ACC112 (cell line): ENCODE measurements around the gene HIVEP3.

Experiments used
- H2AFZ ChIP-seq: fragments of 200-600 bp; sonication (generic); one replicate; pipeline ENCODE4 v1.6.0; 2017; ENCODE audit warnings: antibody characterized with exemption, low read length; ENCODE audit not compliant: unreplicated experiment
- H3K27ac ChIP-seq: fragments of 200-600 bp; sonication (generic); 2 replicates; pipeline ENCODE4 v1.5.1; 2014; ENCODE audit warnings: low read depth, mild to moderate bottlenecking, antibody characterized with exemption, low read length, moderate library complexity
- H3K27me3 ChIP-seq: fragments of 200-600 bp; sonication (generic); 2 replicates; pipeline ENCODE4 v1.6.1; 2014; ENCODE audit warnings: mild to moderate bottlenecking, antibody characterized with exemption, low read length, moderate library complexity, mixed read lengths; ENCODE audit not compliant: insufficient read depth
- H3K36me3 ChIP-seq: fragments of 200-600 bp; sonication (generic); 2 replicates; pipeline ENCODE4 v1.6.1; 2016; ENCODE audit warnings: mild to moderate bottlenecking, antibody characterized with exemption, low read length, moderate library complexity, mixed read lengths; ENCODE audit not compliant: insufficient read depth
- H3K4me1 ChIP-seq: fragments of 200-600 bp; sonication (generic); one replicate; pipeline ENCODE4 v1.6.1; 2016; ENCODE audit warnings: low read length, mixed read lengths; ENCODE audit not compliant: insufficient read depth, unreplicated experiment, control insufficient read depth
- H3K4me3 ChIP-seq: fragments of 200-600 bp; sonication (generic); 2 replicates; pipeline ENCODE4 v1.5.1; 2014; ENCODE audit warnings: mild to moderate bottlenecking, low read depth, low read length
- H3K79me2 ChIP-seq: fragments of 200-600 bp; sonication (generic); one replicate; pipeline ENCODE4 v1.6.0; 2016; ENCODE audit warnings: low read length; ENCODE audit not compliant: control insufficient read depth, unreplicated experiment, insufficient read depth

HIVEP3 gene

DNA sequence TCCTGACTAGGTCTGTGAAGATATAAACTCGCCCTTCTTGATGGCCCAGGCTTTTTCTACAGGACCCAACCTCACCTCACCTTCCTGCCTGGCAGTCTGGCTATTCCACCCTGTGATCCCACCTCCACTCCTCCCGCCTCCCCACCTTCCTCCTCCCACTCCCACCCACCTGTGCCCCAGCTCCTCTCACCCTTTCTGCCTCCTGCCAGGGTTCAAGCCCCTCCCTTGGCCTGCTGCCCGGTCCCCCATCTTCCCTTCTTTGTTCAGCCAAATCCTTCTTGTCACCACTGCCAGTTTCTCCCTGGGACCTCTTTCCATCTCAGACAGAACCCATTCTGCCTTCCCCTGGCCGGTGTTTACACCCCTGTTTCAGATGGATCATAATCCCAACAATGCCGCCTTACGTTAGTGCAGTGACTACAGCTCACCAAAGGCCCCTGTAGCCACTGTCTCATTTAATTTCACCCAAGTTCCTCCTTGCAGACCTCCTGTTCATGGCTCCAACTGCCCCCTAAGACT, 306.7 kb downstream of the HIVEP3 start:
- Histone ChIP-seq H2AFZ (no peak overlapping the region), H3K36me3 (no peaks in the 10 kb centered on the region), H3K27ac (no peak overlapping the region), H3K27me3 (no peaks in the 10 kb centered on the region), H3K79me2 (no peaks in the 10 kb centered on the region), H3K4me1 (peaks cover 4% of the 10 kb centered on the region), H3K4me3 (no peak overlapping the region)

DNA sequence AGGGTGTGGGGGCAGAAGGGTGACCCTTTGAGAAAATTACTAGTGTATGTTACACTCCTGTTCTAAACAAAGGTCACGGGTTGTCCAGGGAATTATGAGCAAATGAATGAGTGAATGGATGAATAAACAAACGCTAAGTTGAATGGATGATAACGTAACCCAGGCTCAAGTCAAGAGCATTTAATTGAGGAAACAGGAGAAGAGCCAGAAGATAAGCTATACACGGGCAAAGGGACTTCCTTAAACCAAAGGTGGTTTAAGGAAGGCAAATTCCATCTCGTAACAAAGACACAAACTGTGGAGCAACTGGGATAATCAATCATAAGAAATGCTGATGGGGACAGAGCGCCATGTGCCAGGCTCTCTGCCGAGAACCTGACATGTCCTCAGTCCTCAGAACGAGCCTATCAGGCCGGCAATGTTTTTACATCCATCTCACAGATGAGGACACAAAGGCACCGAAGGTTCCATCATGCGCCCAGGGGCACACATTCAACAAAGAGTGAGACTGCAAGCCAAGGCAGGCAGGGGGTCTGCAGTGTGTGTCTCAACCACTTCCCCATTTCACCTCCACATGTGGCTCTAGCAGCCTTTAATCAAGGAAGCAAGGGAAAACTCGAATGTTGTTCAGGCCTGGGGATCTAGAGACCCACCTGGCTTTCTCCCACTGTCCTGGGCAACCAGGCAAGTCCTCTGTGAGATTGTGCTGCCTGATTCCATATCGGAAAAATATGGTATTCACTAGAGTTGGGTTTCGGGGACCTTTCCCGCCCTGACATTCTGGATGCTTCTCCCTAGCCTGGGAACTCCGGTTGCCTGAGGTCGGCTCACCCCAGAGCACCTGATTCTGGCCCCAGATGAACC, 307.4 kb downstream of the HIVEP3 start:
- no peaks in the 10 kb centered on the region for H3K36me3 ChIP-seq
- no peak overlapping the region for H3K27ac ChIP-seq
- peaks cover 4% of the 10 kb centered on the region for H3K4me1 ChIP-seq
- H3K27me3 ChIP-seq: no peaks in the 10 kb centered on the region
- H2AFZ ChIP-seq: no peak overlapping the region
- no peak overlapping the region for H3K4me3 ChIP-seq
- H3K79me2 ChIP-seq: no peaks in the 10 kb centered on the region

DNA sequence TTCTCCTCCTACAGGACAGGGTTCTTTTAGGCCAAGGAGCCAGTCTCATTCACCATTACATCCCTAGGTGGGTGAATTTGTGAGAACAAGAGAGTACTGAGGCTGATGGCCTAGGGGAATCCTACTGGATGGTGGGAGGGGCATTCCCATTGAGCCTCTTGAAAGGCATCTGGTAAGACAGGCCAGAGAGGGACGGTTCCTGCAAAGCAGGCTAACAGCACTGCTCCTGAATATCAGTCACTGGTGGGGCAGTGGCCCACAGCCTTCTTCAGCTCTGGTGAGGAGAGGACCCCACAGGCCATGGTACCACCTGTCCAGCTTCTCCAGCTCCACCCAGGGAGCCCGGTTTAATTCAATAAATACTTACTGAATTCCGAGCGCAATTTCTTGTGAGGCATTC, 308.4 kb downstream of the HIVEP3 start:
- no peaks in the 10 kb centered on the region for H3K79me2 ChIP-seq

DNA sequence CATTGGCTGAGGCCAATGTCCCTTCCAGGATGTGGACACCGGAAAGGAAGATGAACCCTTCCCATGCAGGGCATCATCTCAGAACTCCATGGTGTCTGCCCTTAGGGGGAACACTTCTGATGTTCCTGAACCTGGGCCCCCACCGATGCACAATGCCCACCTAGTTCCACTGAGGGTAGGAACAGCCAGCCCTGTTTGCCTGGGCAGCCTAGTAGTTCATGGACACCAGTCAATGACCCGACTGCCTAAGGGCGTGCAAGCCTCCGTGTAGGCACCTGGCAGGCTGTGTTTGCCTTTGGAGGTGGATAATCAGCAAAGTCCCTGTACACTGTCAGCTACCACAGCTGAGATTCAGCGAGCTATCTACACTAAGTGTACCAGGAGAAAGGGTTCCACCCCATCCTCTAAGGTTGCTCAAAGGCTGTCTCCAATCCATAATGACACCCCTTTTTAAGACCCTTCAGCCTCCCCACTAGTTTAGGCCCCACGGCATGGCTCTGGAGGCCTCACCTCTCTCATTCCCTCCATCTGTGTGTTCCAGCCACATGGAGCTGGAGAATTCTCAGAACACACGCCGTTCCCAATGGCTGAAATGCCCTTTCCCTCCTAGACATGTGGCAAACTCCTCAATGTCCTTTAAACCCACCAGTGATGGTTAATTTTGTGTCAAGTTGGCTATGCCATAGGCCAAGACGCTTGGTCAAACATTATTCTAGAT, 309.4 kb downstream of the HIVEP3 start:
- no peaks in the 10 kb centered on the region for H3K27me3 ChIP-seq
- H3K79me2 ChIP-seq: no peaks in the 10 kb centered on the region
- H3K4me1 ChIP-seq: peaks cover 4% of the 10 kb centered on the region
- H3K27ac ChIP-seq: no peak overlapping the region
- H2AFZ ChIP-seq: no peak overlapping the region
- no peak overlapping the region for H3K4me3 ChIP-seq
- no peaks in the 10 kb centered on the region for H3K36me3 ChIP-seq

More for the DNA sequence above, 308.4 kb downstream of the HIVEP3 start:
- Histone ChIP-seq H3K27me3 (no peaks in the 10 kb centered on the region), H3K36me3 (no peaks in the 10 kb centered on the region), H3K4me1 (peaks cover 4% of the 10 kb centered on the region), H2AFZ (no peak overlapping the region), H3K27ac (no peak overlapping the region), H3K4me3 (no peak overlapping the region)

DNA sequence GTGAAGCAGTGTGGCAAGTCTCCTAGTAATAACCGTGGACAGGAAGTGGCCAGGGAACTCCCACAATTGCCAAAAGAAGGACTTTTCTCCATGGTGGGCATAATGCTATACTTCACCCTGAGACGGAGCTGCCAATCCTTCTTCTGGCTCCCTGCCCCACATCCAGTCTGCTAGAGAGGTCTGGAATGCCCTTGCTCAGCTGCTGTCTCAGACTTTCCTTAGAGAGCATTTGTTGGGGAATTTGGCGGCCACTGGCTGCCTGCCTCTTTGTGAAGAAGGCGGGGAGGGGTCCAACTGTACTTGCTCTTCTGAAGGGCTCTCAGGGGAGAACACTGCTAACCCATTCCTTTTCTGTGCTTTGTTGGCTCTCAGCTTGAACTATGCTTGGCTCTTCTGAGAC, 310.5 kb downstream of the HIVEP3 start:
- H3K27me3 ChIP-seq: no peaks in the 10 kb centered on the region
- H3K36me3 ChIP-seq: no peaks in the 10 kb centered on the region
- H2AFZ ChIP-seq: no peak overlapping the region
- no peaks in the 10 kb centered on the region for H3K79me2 ChIP-seq
- H3K27ac ChIP-seq: no peak overlapping the region
- H3K4me3 ChIP-seq: no peak overlapping the region
- no peaks in the 10 kb centered on the region for H3K4me1 ChIP-seq

DNA sequence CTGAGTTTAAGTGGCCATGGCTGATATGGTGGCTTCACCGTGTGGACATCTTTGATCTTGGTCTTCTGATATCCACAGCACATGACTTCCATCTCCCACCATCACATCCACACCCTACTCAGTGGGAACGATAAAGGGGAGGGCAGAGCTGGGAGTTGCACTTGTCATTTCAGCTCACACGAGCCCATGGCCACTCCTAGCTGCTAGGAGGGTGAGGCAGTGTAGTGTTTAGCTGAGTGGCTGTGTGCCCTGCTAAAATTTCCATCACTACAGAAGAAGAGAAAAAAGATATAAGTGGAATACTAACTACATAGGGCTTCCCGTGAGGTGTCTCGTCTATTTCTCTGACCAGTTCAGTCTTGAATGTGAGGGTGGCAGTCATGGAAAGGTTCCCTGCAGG, 310.9 kb downstream of the HIVEP3 start:
- no peaks in the 10 kb centered on the region for H3K27me3 ChIP-seq
- H3K4me3 ChIP-seq: no peak overlapping the region
- H2AFZ ChIP-seq: no peak overlapping the region
- no peaks in the 10 kb centered on the region for H3K4me1 ChIP-seq
- no peak overlapping the region for H3K27ac ChIP-seq
- H3K79me2 ChIP-seq: no peaks in the 10 kb centered on the region
- no peaks in the 10 kb centered on the region for H3K36me3 ChIP-seq

DNA sequence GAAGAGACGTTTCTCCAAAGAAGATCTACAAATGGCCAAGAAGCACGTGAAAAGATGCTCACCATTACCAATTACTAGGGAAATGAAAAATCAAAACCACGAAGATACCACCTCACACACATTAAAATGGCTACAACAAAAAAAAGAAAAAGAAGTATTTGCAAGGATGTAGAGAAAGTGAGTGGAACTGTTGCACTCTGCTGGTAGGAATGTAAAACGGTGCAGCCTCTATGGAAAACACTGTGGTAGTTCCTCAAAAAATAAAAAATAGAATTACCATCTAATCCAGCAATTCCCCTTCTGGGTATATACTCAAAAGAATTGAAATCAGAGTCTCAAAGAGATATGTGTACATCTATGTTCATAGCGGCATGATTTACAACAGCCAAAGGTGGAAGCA, 318.8 kb downstream of the HIVEP3 start:
- Histone ChIP-seq H3K27me3 (no peaks in the 10 kb centered on the region), H3K4me1 (no peaks in the 10 kb centered on the region), H3K4me3 (no peak overlapping the region), H2AFZ (no peak overlapping the region), H3K36me3 (no peaks in the 10 kb centered on the region), H3K79me2 (no peaks in the 10 kb centered on the region), H3K27ac (no peak overlapping the region)

DNA sequence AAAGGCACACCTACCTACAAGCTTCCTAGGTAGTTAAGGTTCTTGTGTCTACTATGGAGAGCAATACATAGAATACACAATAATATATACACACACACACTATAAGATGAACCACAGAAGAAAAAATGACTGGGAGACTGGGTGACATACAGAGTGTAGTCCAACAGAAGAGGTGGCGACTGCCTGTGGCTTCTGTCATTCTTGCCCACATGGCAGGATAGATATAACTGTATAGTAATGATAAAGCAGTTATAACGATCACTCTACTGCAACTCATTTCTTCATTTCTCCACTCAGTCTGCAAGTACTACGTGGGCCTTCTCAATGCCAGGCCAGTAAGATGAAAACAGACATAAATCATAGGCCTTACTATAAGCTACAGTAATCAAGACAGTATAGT, 320.4 kb downstream of the HIVEP3 start:
- Histone ChIP-seq H3K27me3 (no peaks in the 10 kb centered on the region), H3K27ac (no peak overlapping the region), H3K4me3 (no peak overlapping the region), H3K79me2 (no peaks in the 10 kb centered on the region), H3K4me1 (no peaks in the 10 kb centered on the region), H3K36me3 (no peaks in the 10 kb centered on the region), H2AFZ (no peak overlapping the region)

DNA sequence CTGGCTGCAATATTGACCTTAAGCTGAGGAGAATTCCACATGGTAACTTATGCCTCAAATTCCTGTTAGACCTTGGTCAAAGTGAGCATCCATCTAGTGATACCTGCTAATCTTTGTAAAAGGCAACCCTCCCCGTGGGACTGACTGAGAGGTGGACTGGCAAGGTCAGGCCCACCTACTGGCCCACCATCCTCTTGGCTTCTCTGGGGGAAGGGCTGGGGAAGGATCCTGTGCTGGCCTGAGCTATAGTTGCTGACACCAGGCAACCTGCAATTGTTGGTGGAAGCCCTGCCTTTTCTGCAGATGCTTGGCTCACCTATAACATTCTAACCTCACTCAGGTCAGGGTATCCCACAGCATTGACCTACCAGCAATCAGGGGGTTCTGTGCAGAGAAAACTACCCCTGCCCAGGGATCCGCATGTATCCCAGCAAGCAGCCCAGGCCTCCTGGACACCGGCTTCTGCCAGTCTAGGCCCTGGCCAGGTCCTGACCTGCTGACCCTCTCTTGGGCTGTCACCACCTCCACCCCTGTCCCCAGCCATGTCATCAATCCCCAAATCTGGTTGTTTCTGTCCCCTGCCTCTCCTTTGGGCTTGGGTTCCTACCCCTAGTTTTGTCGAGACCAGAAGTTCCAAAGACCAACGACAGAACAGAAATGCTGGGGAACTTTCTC, 326.1 kb downstream of the HIVEP3 start:
- Histone ChIP-seq H3K27me3 (no peaks in the 10 kb centered on the region), H2AFZ (no peak overlapping the region), H3K79me2 (no peaks in the 10 kb centered on the region), H3K4me3 (no peak overlapping the region), H3K27ac (no peak overlapping the region), H3K4me1 (no peaks in the 10 kb centered on the region), H3K36me3 (no peaks in the 10 kb centered on the region)

DNA sequence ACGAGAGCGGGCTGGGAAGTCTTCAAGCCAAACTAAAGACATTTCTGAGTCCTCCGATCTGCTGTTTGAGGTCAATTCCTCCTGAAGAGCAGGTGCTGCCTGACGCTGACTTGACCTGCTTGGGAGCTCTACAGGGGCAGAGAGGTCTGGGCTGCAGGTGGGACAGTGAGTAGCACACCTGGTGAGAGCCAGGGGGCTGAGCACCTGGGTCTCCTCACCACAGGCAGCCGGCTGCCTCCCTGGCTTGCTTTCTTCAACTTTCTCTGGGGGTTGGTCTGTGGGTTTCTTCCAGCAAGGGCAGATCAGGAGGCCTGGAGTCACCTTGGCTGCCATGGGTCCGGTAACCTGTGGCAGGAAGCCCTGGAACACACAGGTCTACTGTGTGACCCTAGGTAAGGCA, 326.8 kb downstream of the HIVEP3 start:
- Histone ChIP-seq H3K79me2 (no peaks in the 10 kb centered on the region), H3K27ac (no peak overlapping the region), H2AFZ (no peak overlapping the region), H3K4me3 (no peak overlapping the region), H3K36me3 (no peaks in the 10 kb centered on the region), H3K4me1 (no peaks in the 10 kb centered on the region), H3K27me3 (no peaks in the 10 kb centered on the region)
